Heart left ventricle (tissue), 16 donors: ENCODE data around the gene BRIP1. TPM values are rescaled to one million over a fixed set of nuclear protein-coding genes. Genes with fewer than 3 reads are reported as not detected.
"Not testable (repeated sequence)": the region's sequence is repeated elsewhere in the genome, so short reads cannot be mapped to it uniquely, and the experiment has no call there.

Source experiments
- ATAC-seq, 4 donors: fragments of 200-7000 bp; cut with Tn5 transposase; one replicate each; pipeline ENCODE4 v1.9.1; 2020 to 2022; ENCODE audit warnings: moderate library complexity in 4 of 4, mild to moderate bottlenecking in 3 of 4, moderate number of reproducible peaks in 1 of 4
- DNase-seq, 5 donors: peaks; one replicate each; pipeline ENCODE4 v3.0.0-alpha.2; 2020
- H3K27ac ChIP-seq, 12 donors: fragments of 200-600 bp; sonication (generic) in 4 of 12; one replicate each; pipeline versions ENCODE4 v1.5.0 to v1.8.0; 2016 to 2022; ENCODE audit warnings: mild to moderate bottlenecking in 2 of 12
- H3K27me3 ChIP-seq, 9 donors: fragments of 200-600 bp; sonication (generic) in 2 of 9; one replicate each; pipeline versions ENCODE4 v1.5.1 to v1.8.0; 2016 to 2022; ENCODE audit warnings: mild to moderate bottlenecking in 3 of 9
- H3K36me3 ChIP-seq, 9 donors: fragments of 200-600 bp; sonication (generic) in 2 of 9; one replicate each; pipeline versions ENCODE4 v1.5.0 to v1.8.0; 2018 to 2022; ENCODE audit warnings: mild to moderate bottlenecking in 2 of 9
- H3K4me1 ChIP-seq, 12 donors: fragments of 200-600 bp; sonication (generic) in 4 of 12; one replicate each; pipeline versions ENCODE4 v1.5.0 to v1.8.0; 2016 to 2022; ENCODE audit warnings: mild to moderate bottlenecking in 3 of 12
- H3K4me3 ChIP-seq, 12 donors: fragments of 200-600 bp; sonication (generic) in 4 of 12; one replicate each; pipeline versions ENCODE4 v1.5.0 to v1.8.0; 2017 to 2022; ENCODE audit warnings: mild to moderate bottlenecking in 9 of 12, moderate library complexity in 4 of 12
- H3K9me3 ChIP-seq, 12 donors: fragments of 200-600 bp; sonication (generic) in 4 of 12; one replicate each; pipeline versions ENCODE4 v1.5.0 to v1.8.0; 2016 to 2022; ENCODE audit warnings: mild to moderate bottlenecking in 1 of 12
- CTCF ChIP-seq, 12 donors: fragments of 200-600 bp; sonication (generic) in 4 of 12; IDR thresholded peaks; one replicate each; pipeline versions ENCODE4 v1.5.0 to v1.8.0; 2018 to 2022; ENCODE audit warnings: antibody characterized with exemption in 12 of 12, mild to moderate bottlenecking in 5 of 12
- POLR2A ChIP-seq, 2 donors: fragments of 450-650 bp; IDR thresholded peaks; one replicate each; pipeline ENCODE4 v1.6.1; 2017; ENCODE audit warnings: antibody characterized with exemption in 2 of 2, mild to moderate bottlenecking in 2 of 2, moderate library complexity in 2 of 2
- WGBS, 4 donors: extraction: QIAGEN DNeasy Blood & Tissue Kit in 2 of 4; methylation state at CpG; one replicate each; pipeline versions ENCODE4 v1.1.5 to v1.1.7; 2013 to 2018; 5-methylcytosine and 5-hydroxymethylcytosine counted together
- intact Hi-C, 10 donors: fragments of 100-400 bp; cut with DNase I; formaldehyde crosslinking; loops; one replicate each; pipeline versions ENCODE4 v1.11.1 to v1.14.2; 2022
- polyA plus RNA-seq, 2 donors: library from polyadenylated mRNA; stranded (reverse); fragments of 200-250 nt; gene quantifications; one replicate each; pipeline ENCODE4 v1.2.3, GENCODE V29; 2013
- total RNA-seq, 9 donors: library from RNA; depleted of rRNA in 2 of 9; stranded (reverse); fragments of >200 nt in 2 of 9; fragmentation: NEBNext Ultra II Directional in 3 of 9; extraction: Animal tissue kit (Norgen Biotek cat#: 25700) in 3 of 9; gene quantifications; one replicate each; pipeline versions ENCODE4 v1.1.0 to v1.2.4, GENCODE V29; 2016 to 2023
- donor health status: ischemic (EF 13 %, LVEDD 7.1; RV severe dilation, severe dysfunction).
- donor health status: healthy with polysubstance abuse.
- donor health status: DM: no; HTN: yes; CAD: no.
- donor health status: DM: no; HTN: no; CAD: no.
- donor health status: ischemic (EF 25% LVEDD 6.9; RV normal size, moderate dysfunction).
- donor health status: ischemic (EF 25% LVEDD 5.7; RV mildly dilated, moderate dysfunction).
- donor health status: healthy.
- donor health status: DM: yes; HTN: yes; CAD: no.
- donor health status: ischemic (EF 35%, LVEDD 5.7; RV mildly dilated, moderate dysfunction).
- donor health status: nonischemic (EF 11% LVEDD 7.7; RV severe dilation, severe dysfunction).
- donor health status: DM: yes; HTN: yes; CAD: no.
- donor health status: PGD.
- donor health status: ischemic (EF 29% LVEDD 5.4; RV normal size, mild dysfunction).
- donor health status: nonischemic (EF 23%, LVEDD 6.1; RV moderate dilation, normal function).

Gene BRIP1
- total and polyA plus RNA-seq, 11 donors, result 0.04 to 2.2 (median 0.12) TPM; not detected in 3

- DNase-seq, result no peak
- TF ChIP-seq POLR2A (IDR thresholded peaks at IDR 0.05), result no peak
- no peak for TF ChIP-seq CTCF (IDR thresholded peaks at IDR 0.05)
- intact Hi-C loops, result no loop called here
- ATAC-seq, result no peak
- Histone ChIP-seq H3K4me3 (no peak overlapping the region), H3K27ac (no peak overlapping the region), H3K4me1 (no peaks in the 10 kb centered on the region), H3K27me3 (no peaks in the 10 kb centered on the region), H3K36me3 (no peaks in the 10 kb centered on the region), H3K9me3 (peaks cover 0 to 35% (median 20%) of the 10 kb centered on the region in 12 donors)
- 92 to 98% (median 95%) methylated on average over 4 of the region's 4 CpGs for WGBS, 4 donors
These were observed 143.1 kb downstream of the BRIP1 start for GRCh38 chr17:61720016-61720795.

- H3K4me3 ChIP-seq, intact Hi-C loops, ATAC-seq, H3K27ac ChIP-seq, H3K27me3 ChIP-seq, H3K4me1 ChIP-seq, H3K36me3 ChIP-seq, DNase-seq: not testable (repeated sequence)
- peaks cover 0 to 36% (median 20%) of the 10 kb centered on the region in 12 donors for H3K9me3 ChIP-seq
- WGBS, 4 donors, result 97 to 98% (median 97%) methylated on average over 8 of the region's 8 CpGs
These were observed 144.1 kb downstream of the BRIP1 start for GRCh38 chr17:61719220-61719619.

GRCh38 chr17:61718022-61718421 is 145.3 kb downstream of the BRIP1 start:
- Histone ChIP-seq H3K27ac (no peak overlapping the region), H3K9me3 (peaks cover 0 to 36% (median 20%) of the 10 kb centered on the region in 12 donors), H3K27me3 (no peaks in the 10 kb centered on the region), H3K4me1 (no peaks in the 10 kb centered on the region), H3K36me3 (no peaks in the 10 kb centered on the region), H3K4me3 (no peak overlapping the region)
- intact Hi-C loops, result no loop called here
- ATAC-seq (no peak), DNase-seq (no peak)
- TF ChIP-seq POLR2A (IDR thresholded peaks at IDR 0.05), result no peak

GRCh38 chr17:61717352-61717751 is 146.0 kb downstream of the BRIP1 start:
- DNase-seq (no peak), ATAC-seq (no peak)
- Histone ChIP-seq H3K36me3 (no peaks in the 10 kb centered on the region), H3K4me1 (no peaks in the 10 kb centered on the region), H3K4me3 (no peak overlapping the region), H3K9me3 (peaks cover 0 to 36% (median 20%) of the 10 kb centered on the region in 12 donors), H3K27me3 (no peaks in the 10 kb centered on the region), H3K27ac (no peak overlapping the region)
- no peak for TF ChIP-seq CTCF (IDR thresholded peaks at IDR 0.05)
- no peak for TF ChIP-seq POLR2A (IDR thresholded peaks at IDR 0.05)
- intact Hi-C loops, result no loop called here
- WGBS, 4 donors, result 97 to 99% (median 98%) methylated on average over 4 of the region's 4 CpGs

- 96 to 99% (median 98%) methylated on average over 1 of the region's 1 CpG for WGBS, 4 donors
- ATAC-seq (no peak), DNase-seq (no peak)
- TF ChIP-seq POLR2A (IDR thresholded peaks at IDR 0.05), result no peak
- H3K4me3 ChIP-seq, result no peak overlapping the region
- H3K36me3 ChIP-seq, result no peaks in the 10 kb centered on the region
- peaks cover 0 to 36% (median 20%) of the 10 kb centered on the region in 12 donors for H3K9me3 ChIP-seq
- H3K27ac ChIP-seq, result no peak overlapping the region
- no peaks in the 10 kb centered on the region for H3K27me3 ChIP-seq
- H3K4me1 ChIP-seq, result no peaks in the 10 kb centered on the region
- intact Hi-C loops, result no loop called here
These were observed 147.0 kb downstream of the BRIP1 start for GRCh38 chr17:61716225-61716829.
